ENCODE measurements around the gene KRT40.

DNA sequence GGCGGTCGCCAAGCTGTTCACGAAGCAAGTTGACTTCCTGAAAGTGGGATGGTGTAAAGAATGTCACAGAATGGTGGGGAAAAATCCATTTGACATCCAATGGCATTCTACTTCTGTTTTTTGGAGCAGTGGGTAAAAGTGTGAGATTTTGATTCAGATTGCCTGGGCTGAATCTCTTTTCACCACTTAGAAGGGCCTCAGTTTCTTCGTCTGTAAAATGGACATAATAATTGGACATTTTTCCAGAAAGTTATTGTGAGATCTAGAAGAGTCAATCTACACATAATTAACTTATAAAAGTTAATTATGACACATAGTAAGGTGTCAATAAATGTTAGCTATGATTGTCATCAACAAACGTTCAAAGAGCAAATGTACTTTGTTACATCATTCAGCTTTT, 3.0 kb downstream of the KRT40 start:
- TF ChIP-seq, protein P1, sequence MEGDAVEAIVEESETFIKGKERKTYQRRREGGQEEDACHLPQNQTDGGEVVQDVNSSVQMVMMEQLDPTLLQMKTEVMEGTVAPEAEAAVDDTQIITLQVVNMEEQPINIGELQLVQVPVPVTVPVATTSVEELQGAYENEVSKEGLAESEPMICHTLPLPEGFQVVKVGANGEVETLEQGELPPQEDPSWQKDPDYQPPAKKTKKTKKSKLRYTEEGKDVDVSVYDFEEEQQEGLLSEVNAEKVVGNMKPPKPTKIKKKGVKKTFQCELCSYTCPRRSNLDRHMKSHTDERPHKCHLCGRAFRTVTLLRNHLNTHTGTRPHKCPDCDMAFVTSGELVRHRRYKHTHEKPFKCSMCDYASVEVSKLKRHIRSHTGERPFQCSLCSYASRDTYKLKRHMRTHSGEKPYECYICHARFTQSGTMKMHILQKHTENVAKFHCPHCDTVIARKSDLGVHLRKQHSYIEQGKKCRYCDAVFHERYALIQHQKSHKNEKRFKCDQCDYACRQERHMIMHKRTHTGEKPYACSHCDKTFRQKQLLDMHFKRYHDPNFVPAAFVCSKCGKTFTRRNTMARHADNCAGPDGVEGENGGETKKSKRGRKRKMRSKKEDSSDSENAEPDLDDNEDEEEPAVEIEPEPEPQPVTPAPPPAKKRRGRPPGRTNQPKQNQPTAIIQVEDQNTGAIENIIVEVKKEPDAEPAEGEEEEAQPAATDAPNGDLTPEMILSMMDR (IDR thresholded peaks at IDR 0.05; ENCODE audit: low read depth, low read length), result no peak
- no peak for TF ChIP-seq EZH2phosphoT487 (IDR thresholded peaks at IDR 0.05; ENCODE audit: low read depth)
